HepG2 (cell line): ENCODE data around the gene GLO1. TPM values are rescaled to one million over a fixed set of nuclear protein-coding genes. Genes with fewer than 3 reads are reported as not detected.

Experiments
- ATM ChIP-seq: fragments of 450-650 bp; IDR thresholded peaks from 2 replicates; pipeline ENCODE4 v1.7.1; 2017; ENCODE audit warnings: mild to moderate bottlenecking, borderline replicate concordance
- CBFB ChIP-seq: sonication (generic); formaldehyde crosslinking; IDR thresholded peaks from 2 replicates; pipeline ENCODE4 v1.4.0; 2020; ENCODE audit warnings: missing genetic modification reagents
- CCDC6 ChIP-seq: sonication (generic); formaldehyde crosslinking; IDR thresholded peaks from 2 replicates; pipeline ENCODE4 v1.8.1; 2022; ENCODE audit warnings: mild to moderate bottlenecking, missing genetic modification reagents, moderate library complexity
- DPF2 ChIP-seq: sonication (generic); formaldehyde crosslinking; IDR thresholded peaks from 2 replicates; pipeline ENCODE4 v1.4.0; 2020; ENCODE audit warnings: mild to moderate bottlenecking, low read depth, missing genetic modification reagents, borderline replicate concordance
- FOXO1 ChIP-seq: sonication (generic); formaldehyde crosslinking; IDR thresholded peaks from 2 replicates; pipeline ENCODE4 v1.4.0; 2020; ENCODE audit warnings: missing genetic modification reagents
- GATAD2A ChIP-seq: IDR thresholded peaks from 2 replicates; pipeline ENCODE4 v1.6.1; 2016
- GTF3A ChIP-seq: sonication (generic); formaldehyde crosslinking; conservative IDR thresholded peaks from 2 replicates; pipeline ENCODE4 v1.4.0; 2020; ENCODE audit warnings: mild to moderate bottlenecking, missing genetic modification reagents
- IRX3 ChIP-seq: sonication (generic); formaldehyde crosslinking; IDR thresholded peaks from 2 replicates; pipeline ENCODE4 v1.8.1; 2023; ENCODE audit warnings: mild to moderate bottlenecking, low read depth, missing genetic modification reagents, borderline replicate concordance
- KDM5B ChIP-seq: sonication (generic); formaldehyde crosslinking; IDR thresholded peaks from 2 replicates; pipeline ENCODE4 v1.4.0; 2020; ENCODE audit warnings: missing genetic modification reagents, mild to moderate bottlenecking, borderline replicate concordance
- NR2C2 ChIP-seq: sonication (generic); formaldehyde crosslinking; IDR thresholded peaks from 2 replicates; pipeline ENCODE4 v1.4.0; 2020; ENCODE audit warnings: missing genetic modification reagents, mild to moderate bottlenecking, moderate library complexity, borderline replicate concordance
- PRPF4 ChIP-seq: fragments of 200-400 bp; formaldehyde crosslinking; IDR thresholded peaks from 2 replicates; pipeline ENCODE4 v1.6.1; 2016; ENCODE audit warnings: low read length, low read depth; ENCODE audit not compliant: poor library complexity, severe bottlenecking
- RAD51 ChIP-seq: fragments of 450-650 bp; IDR thresholded peaks from 2 replicates; pipeline ENCODE4 v1.6.1; 2016; ENCODE audit warnings: borderline replicate concordance
- SALL1 ChIP-seq: sonication (generic); formaldehyde crosslinking; IDR thresholded peaks from 2 replicates; pipeline ENCODE4 v1.8.0; 2022; ENCODE audit warnings: mild to moderate bottlenecking, missing genetic modification reagents
- SAP130 ChIP-seq: IDR thresholded peaks from 2 replicates; pipeline ENCODE4 v1.6.1; 2016; ENCODE audit warnings: low read depth
- SMAD1 ChIP-seq: sonication (generic); formaldehyde crosslinking; IDR thresholded peaks from 2 replicates; pipeline ENCODE4 v1.4.0; 2020; ENCODE audit warnings: missing genetic modification reagents, low read depth, mild to moderate bottlenecking, borderline replicate concordance
- SOX6 ChIP-seq, 2 experiments: fragments of 450-650 bp in 1 of 2; sonication (generic) in 1 of 2; formaldehyde crosslinking in 1 of 2; IDR thresholded peaks; 2 replicates each; pipeline versions ENCODE4 v1.4.0 to v1.6.1; 2017 to 2020; ENCODE audit warnings: antibody characterized with exemption in 1 of 2, mild to moderate bottlenecking in 1 of 2, missing genetic modification reagents in 1 of 2
- SRF ChIP-seq: IDR thresholded peaks from 2 replicates; pipeline ENCODE4 v1.6.1; 2011; ENCODE audit warnings: mild to moderate bottlenecking, low read depth, low read length, moderate library complexity
- TCF7L2 ChIP-seq: IDR thresholded peaks from 2 replicates; pipeline ENCODE4 v1.6.1; 2011; ENCODE audit warnings: mild to moderate bottlenecking, low read depth, low read length, moderate library complexity
- THAP11 ChIP-seq: IDR thresholded peaks from 2 replicates; pipeline ENCODE4 v1.6.1; 2016; ENCODE audit warnings: missing biosample characterization, missing genetic modification reagents
- TRIM24 ChIP-seq: sonication (generic); formaldehyde crosslinking; IDR thresholded peaks from 2 replicates; pipeline ENCODE4 v1.8.0; 2022; ENCODE audit warnings: mild to moderate bottlenecking, missing genetic modification reagents
- YY1 ChIP-seq: IDR thresholded peaks from 2 replicates; pipeline ENCODE4 v1.6.1; 2011; ENCODE audit warnings: low read length, low read depth, moderate library complexity, mild to moderate bottlenecking; ENCODE audit not compliant: insufficient read depth, insufficient replicate concordance
- ZFP36L2 ChIP-seq: sonication (generic); formaldehyde crosslinking; IDR thresholded peaks from 2 replicates; pipeline ENCODE4 v1.4.0; 2020; ENCODE audit warnings: missing genetic modification reagents
- ZNF331 ChIP-seq: sonication (generic); formaldehyde crosslinking; IDR thresholded peaks from 2 replicates; pipeline ENCODE4 v1.4.0; 2020; ENCODE audit warnings: missing genetic modification reagents
- ZNF552 ChIP-seq: sonication (generic); formaldehyde crosslinking; IDR thresholded peaks from 2 replicates; pipeline ENCODE4 v1.9.0; 2022; ENCODE audit warnings: missing genetic modification reagents, mild to moderate bottlenecking, borderline replicate concordance
- ZNF562 ChIP-seq: sonication (generic); formaldehyde crosslinking; IDR thresholded peaks from 2 replicates; pipeline ENCODE4 v1.8.0; 2022; ENCODE audit warnings: missing genetic modification reagents, borderline replicate concordance
- ZNF605 ChIP-seq: sonication (generic); formaldehyde crosslinking; IDR thresholded peaks from 2 replicates; pipeline ENCODE4 v1.8.0; 2022; ENCODE audit warnings: mild to moderate bottlenecking, missing genetic modification reagents
- ZNF781 ChIP-seq: sonication (generic); formaldehyde crosslinking; IDR thresholded peaks from 2 replicates; pipeline ENCODE4 v1.5.1; 2020; ENCODE audit warnings: borderline replicate concordance, mild to moderate bottlenecking, missing genetic modification reagents; ENCODE audit errors: not compliant biosample characterization
- polyA plus RNA-seq, 8 experiments: library from polyadenylated mRNA; depleted of rRNA in 3 of 8; stranded (reverse) in 7 of 8; unstranded in 1 of 8; fragments of >200 nt; fragmentation: Illumina TruSeq in 4 of 8; extraction: Trizol in 4 of 8; gene quantifications; 2 replicates each; pipeline versions ENCODE4 v1.2.1 to v1.2.3, GENCODE V29; 2011 to 2016; ENCODE audit warnings: low read depth in 4 of 8, missing spikeins in 1 of 8, mixed read lengths in 1 of 8; ENCODE audit not compliant: insufficient read depth in 1 of 8
- total RNA-seq, 5 experiments: library from RNA; depleted of rRNA; stranded (reverse); fragments of >200 nt; fragmentation: Illumina TruSeq; extraction: Trizol; gene quantifications; 2 replicates each; pipeline ENCODE4 v1.2.3, GENCODE V29; 2016; ENCODE audit warnings: low read depth in 1 of 5
- TF ChIP-seq, protein P1 (sequence below): sonication (generic); formaldehyde crosslinking; IDR thresholded peaks from 2 replicates; pipeline ENCODE4 v1.4.0; 2020; ENCODE audit warnings: mild to moderate bottlenecking, missing genetic modification reagents
- TF ChIP-seq, protein P2 (sequence below), 2 experiments: sonication (generic) in 1 of 2; formaldehyde crosslinking in 1 of 2; IDR thresholded peaks; 2 replicates each; pipeline versions ENCODE4 v1.4.0 to v1.6.1; 2018 to 2020; ENCODE audit warnings: missing genetic modification reagents in 2 of 2, borderline replicate concordance in 1 of 2, low read depth in 1 of 2, mild to moderate bottlenecking in 1 of 2, missing biosample characterization in 1 of 2
- TF ChIP-seq, protein P3 (sequence below): sonication (generic); formaldehyde crosslinking; IDR thresholded peaks from 2 replicates; pipeline ENCODE4 v1.4.0; 2020; ENCODE audit warnings: missing genetic modification reagents

Gene GLO1
- total and polyA plus RNA-seq, 2 of the 13 experiments (the other 11 are each of a cell fraction or from before 2014, with no cell fraction given) = 77.1 to 177 TPM

- TF ChIP-seq, protein P1, sequence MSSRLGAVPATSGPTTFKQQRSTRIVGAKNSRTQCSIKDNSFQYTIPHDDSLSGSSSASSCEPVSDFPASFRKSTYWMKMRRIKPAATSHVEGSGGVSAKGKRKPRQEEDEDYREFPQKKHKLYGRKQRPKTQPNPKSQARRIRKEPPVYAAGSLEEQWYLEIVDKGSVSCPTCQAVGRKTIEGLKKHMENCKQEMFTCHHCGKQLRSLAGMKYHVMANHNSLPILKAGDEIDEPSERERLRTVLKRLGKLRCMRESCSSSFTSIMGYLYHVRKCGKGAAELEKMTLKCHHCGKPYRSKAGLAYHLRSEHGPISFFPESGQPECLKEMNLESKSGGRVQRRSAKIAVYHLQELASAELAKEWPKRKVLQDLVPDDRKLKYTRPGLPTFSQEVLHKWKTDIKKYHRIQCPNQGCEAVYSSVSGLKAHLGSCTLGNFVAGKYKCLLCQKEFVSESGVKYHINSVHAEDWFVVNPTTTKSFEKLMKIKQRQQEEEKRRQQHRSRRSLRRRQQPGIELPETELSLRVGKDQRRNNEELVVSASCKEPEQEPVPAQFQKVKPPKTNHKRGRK = no peak
- TF ChIP-seq, protein P2, sequence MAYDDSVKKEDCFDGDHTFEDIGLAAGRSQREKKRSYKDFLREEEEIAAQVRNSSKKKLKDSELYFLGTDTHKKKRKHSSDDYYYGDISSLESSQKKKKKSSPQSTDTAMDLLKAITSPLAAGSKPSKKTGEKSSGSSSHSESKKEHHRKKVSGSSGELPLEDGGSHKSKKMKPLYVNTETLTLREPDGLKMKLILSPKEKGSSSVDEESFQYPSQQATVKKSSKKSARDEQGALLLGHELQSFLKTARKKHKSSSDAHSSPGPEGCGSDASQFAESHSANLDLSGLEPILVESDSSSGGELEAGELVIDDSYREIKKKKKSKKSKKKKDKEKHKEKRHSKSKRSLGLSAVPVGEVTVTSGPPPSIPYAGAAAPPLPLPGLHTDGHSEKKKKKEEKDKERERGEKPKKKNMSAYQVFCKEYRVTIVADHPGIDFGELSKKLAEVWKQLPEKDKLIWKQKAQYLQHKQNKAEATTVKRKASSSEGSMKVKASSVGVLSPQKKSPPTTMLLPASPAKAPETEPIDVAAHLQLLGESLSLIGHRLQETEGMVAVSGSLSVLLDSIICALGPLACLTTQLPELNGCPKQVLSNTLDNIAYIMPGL (CRISPR knock-in tag; IDR thresholded peaks at IDR 0.05; ENCODE audit: borderline replicate concordance in 1 of 2, low read depth in 1 of 2) = no peak
- TF ChIP-seq ZNF562 (CRISPR knock-in tag) = no peak
- no peak for TF ChIP-seq ZNF552
- TF ChIP-seq NR2C2 = 0 out of 2 replicates have a peak, but pooled peaks have one; percentile 32
- peak; percentile 55; the same call in 1 of the 2 replicates for TF ChIP-seq GATAD2A
- no peak for TF ChIP-seq GTF3A (CRISPR knock-in tag)
- no peak for TF ChIP-seq KDM5B
- TF ChIP-seq ZNF331 = peak; percentile 36; the same call in 1 of the 2 replicates
- no peak for TF ChIP-seq RAD51
- TF ChIP-seq CBFB (CRISPR knock-in tag) = no peak
- no peak for TF ChIP-seq CCDC6
- TF ChIP-seq ATM = no peak
- no peak for TF ChIP-seq SOX6 (IDR thresholded peaks at IDR 0.05)
- TF ChIP-seq SOX6 (CRISPR knock-in tag; IDR thresholded peaks at IDR 0.05) = peak; percentile 26; the same call in 1 of the 2 replicates
- TF ChIP-seq DPF2 (CRISPR knock-in tag) = 0 out of 2 replicates have a peak, but pooled peaks have one; percentile 48
- TF ChIP-seq FOXO1 (CRISPR knock-in tag) = no peak
- no peak for TF ChIP-seq ZNF781 (CRISPR knock-in tag)
- peak; percentile 38; the same call in 1 of the 2 replicates for TF ChIP-seq SALL1 (CRISPR knock-in tag)
- no peak for TF ChIP-seq PRPF4
- TF ChIP-seq ZNF605 (CRISPR knock-in tag) = no peak
- TF ChIP-seq, protein P3, sequence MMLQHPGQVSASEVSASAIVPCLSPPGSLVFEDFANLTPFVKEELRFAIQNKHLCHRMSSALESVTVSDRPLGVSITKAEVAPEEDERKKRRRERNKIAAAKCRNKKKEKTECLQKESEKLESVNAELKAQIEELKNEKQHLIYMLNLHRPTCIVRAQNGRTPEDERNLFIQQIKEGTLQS (CRISPR knock-in tag) = no peak
- no peak for TF ChIP-seq ZFP36L2 (CRISPR knock-in tag)
- TF ChIP-seq SAP130 (CRISPR knock-in tag) = no peak
- no peak for TF ChIP-seq YY1
- TF ChIP-seq SRF = no peak
- no peak for TF ChIP-seq TRIM24
- no peak for TF ChIP-seq TCF7L2
- no peak for TF ChIP-seq SMAD1 (CRISPR knock-in tag)
- TF ChIP-seq THAP11 (CRISPR knock-in tag) = 0 out of 2 replicates have a peak, but pooled peaks have one; percentile 34
- no peak for TF ChIP-seq IRX3 (CRISPR knock-in tag)
Measured at GRCh38 chr6:38687043-38687353, 15.9 kb downstream of the GLO1 start (continued).
